ENCODE results near the gene ASPG. TPM values are rescaled to one million over a fixed set of nuclear protein-coding genes. Genes with fewer than 3 reads are reported as not detected.

The ASPG gene
- total RNA-seq, 3 donors from 2014 or later (not counting 1 experiment from before 2014, with no cell fraction given), result not detected

GRCh38 chr14:104143521-104144452, 58.3 kb downstream of the ASPG start:
- Histone ChIP-seq H3K4me1 (ENCODE audit: control insufficient read depth, insufficient read depth, low read length) (no peaks in the 10 kb centered on the region), H3K9me3 (ENCODE audit: control insufficient read depth, insufficient read depth, low read length) (no peaks in the 10 kb centered on the region), H3K4me3 (ENCODE audit: low read length) (no peak overlapping the region), H3K36me3 (ENCODE audit: control insufficient read depth, insufficient read depth, low read length) (no peaks in the 10 kb centered on the region), H3K27ac (ENCODE audit: low read length) (no peak overlapping the region), H3K27me3 (ENCODE audit: control insufficient read depth, insufficient read depth, low read length) (no peaks in the 10 kb centered on the region)
- Mint-ChIP-seq H3K9me3 (no peaks in the 10 kb centered on the region), H3K36me3 (no peaks in the 10 kb centered on the region), H3K4me3 (no peak overlapping the region), H3K4me1 (no peaks in the 10 kb centered on the region), H3K27ac (no peak overlapping the region), H3K27me3 (ENCODE audit: low read depth in 2 of 2) (peaks cover 0 to 6% of the 10 kb centered on the region in 2 donors)
- DNase-seq (no peak), ATAC-seq (no peak)
- WGBS (ENCODE audit: insufficient coverage), result 83% methylated on average over 26 of the region's 26 CpGs
- intact Hi-C loops (cut with micrococcal nuclease), result no loop called here
- TF ChIP-seq, protein P1, sequence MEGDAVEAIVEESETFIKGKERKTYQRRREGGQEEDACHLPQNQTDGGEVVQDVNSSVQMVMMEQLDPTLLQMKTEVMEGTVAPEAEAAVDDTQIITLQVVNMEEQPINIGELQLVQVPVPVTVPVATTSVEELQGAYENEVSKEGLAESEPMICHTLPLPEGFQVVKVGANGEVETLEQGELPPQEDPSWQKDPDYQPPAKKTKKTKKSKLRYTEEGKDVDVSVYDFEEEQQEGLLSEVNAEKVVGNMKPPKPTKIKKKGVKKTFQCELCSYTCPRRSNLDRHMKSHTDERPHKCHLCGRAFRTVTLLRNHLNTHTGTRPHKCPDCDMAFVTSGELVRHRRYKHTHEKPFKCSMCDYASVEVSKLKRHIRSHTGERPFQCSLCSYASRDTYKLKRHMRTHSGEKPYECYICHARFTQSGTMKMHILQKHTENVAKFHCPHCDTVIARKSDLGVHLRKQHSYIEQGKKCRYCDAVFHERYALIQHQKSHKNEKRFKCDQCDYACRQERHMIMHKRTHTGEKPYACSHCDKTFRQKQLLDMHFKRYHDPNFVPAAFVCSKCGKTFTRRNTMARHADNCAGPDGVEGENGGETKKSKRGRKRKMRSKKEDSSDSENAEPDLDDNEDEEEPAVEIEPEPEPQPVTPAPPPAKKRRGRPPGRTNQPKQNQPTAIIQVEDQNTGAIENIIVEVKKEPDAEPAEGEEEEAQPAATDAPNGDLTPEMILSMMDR (IDR thresholded peaks at IDR 0.05), result no peak

- WGBS (ENCODE audit: insufficient coverage), result 83% methylated on average over 4 of the region's 4 CpGs
- no peaks in the 10 kb centered on the region for H3K9me3 ChIP-seq (ENCODE audit: control insufficient read depth, insufficient read depth, low read length)
- no peaks in the 10 kb centered on the region for H3K36me3 Mint-ChIP-seq
- no peak overlapping the region for H3K27ac ChIP-seq (ENCODE audit: low read length)
- no peak overlapping the region for H3K27ac Mint-ChIP-seq
- no peaks in the 10 kb centered on the region for H3K4me1 Mint-ChIP-seq
- H3K9me3 Mint-ChIP-seq, result no peaks in the 10 kb centered on the region
- H3K36me3 ChIP-seq (ENCODE audit: control insufficient read depth, insufficient read depth, low read length), result no peaks in the 10 kb centered on the region
- no peak overlapping the region for H3K4me3 ChIP-seq (ENCODE audit: low read length)
- no peaks in the 10 kb centered on the region for H3K27me3 ChIP-seq (ENCODE audit: control insufficient read depth, insufficient read depth, low read length)
- H3K27me3 Mint-ChIP-seq (ENCODE audit: low read depth in 2 of 2), result peaks cover 0 to 4% of the 10 kb centered on the region in 2 donors
- DNase-seq, result no peak
- no peaks in the 10 kb centered on the region for H3K4me1 ChIP-seq (ENCODE audit: control insufficient read depth, insufficient read depth, low read length)
- no peak for ATAC-seq
- intact Hi-C loops (cut with micrococcal nuclease), result no loop called here
- TF ChIP-seq, protein P1 (IDR thresholded peaks at IDR 0.05), result no peak
- H3K4me3 Mint-ChIP-seq, result no peak overlapping the region
These were observed 58.9 kb downstream of the ASPG start for GRCh38 chr14:104144453-104144790.

DNA sequence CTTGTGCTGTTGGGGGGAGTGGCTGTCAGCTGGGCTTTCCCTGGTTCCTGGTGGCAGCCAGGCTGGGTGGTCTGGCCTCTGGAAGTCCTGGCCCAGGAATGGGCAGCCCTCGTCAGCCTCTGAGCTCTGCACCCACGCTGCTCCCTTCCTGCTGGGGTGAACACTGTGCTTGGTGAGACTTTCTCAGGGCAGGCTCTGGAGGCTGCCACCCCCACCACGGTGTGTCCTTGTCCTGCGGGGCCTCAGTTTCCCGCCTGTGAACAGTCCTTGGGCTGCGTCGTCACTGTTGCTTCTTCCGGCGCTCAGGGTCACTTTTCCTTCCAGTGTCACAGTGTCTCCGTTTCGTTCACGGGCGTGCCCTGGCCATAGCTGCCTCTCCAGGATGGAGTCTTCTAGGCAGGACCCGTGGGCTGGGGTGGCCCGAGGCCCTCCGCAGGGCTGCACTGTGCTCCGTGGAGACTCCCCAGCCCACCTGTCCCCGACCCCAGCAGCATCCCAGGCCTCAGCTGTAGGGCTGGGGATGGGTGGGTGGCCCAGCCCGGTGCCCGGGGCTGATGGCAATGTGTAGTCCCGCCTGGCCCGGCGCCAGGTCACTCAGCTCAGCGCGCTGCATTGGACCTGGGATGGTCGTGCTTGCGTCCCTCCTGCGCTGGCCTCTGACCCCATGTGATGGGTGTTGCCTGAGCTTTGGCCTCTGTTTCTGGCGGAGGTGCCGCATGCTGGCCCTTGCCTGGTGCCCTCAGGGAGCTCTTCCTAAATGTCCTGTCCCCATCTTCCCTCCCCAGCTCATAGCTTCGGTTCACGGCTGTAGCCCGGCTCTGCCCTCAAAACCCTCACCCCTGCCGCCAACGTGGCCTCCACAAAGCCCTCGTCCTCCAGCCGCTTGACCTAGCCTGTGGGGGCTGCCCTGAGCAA, 59.7 kb downstream of the ASPG start:
- no peaks in the 10 kb centered on the region for H3K4me1 ChIP-seq (ENCODE audit: control insufficient read depth, insufficient read depth, low read length)
- DNase-seq, result no peak
- no peaks in the 10 kb centered on the region for H3K4me1 Mint-ChIP-seq

More for the DNA sequence above, 59.7 kb downstream of the ASPG start:
- H3K27me3 ChIP-seq (ENCODE audit: control insufficient read depth, insufficient read depth, low read length), result no peaks in the 10 kb centered on the region
- H3K27ac ChIP-seq (ENCODE audit: low read length), result no peak overlapping the region
- intact Hi-C loops (cut with micrococcal nuclease), result no loop called here
- no peak overlapping the region for H3K27ac Mint-ChIP-seq
- H3K4me3 Mint-ChIP-seq, result no peak overlapping the region
- ATAC-seq, result no peak
- no peaks in the 10 kb centered on the region for H3K36me3 Mint-ChIP-seq
- no peaks in the 10 kb centered on the region for H3K9me3 Mint-ChIP-seq
- WGBS (ENCODE audit: insufficient coverage), result 87% methylated on average over 37 of the region's 37 CpGs
- H3K36me3 ChIP-seq (ENCODE audit: control insufficient read depth, insufficient read depth, low read length), result no peaks in the 10 kb centered on the region
- H3K9me3 ChIP-seq (ENCODE audit: control insufficient read depth, insufficient read depth, low read length), result no peaks in the 10 kb centered on the region
- no peak overlapping the region for H3K4me3 ChIP-seq (ENCODE audit: low read length)
- TF ChIP-seq, protein P1 (IDR thresholded peaks at IDR 0.05), result no peak
- peaks cover 0 to 4% of the 10 kb centered on the region in 2 donors for H3K27me3 Mint-ChIP-seq (ENCODE audit: low read depth in 2 of 2)
